Stomach smooth muscle (tissue), 2 donors: ENCODE measurements around the gene CDH1.
"Not testable (repeated sequence)": the region's sequence is repeated elsewhere in the genome, so short reads cannot be mapped to it uniquely, and the experiment has no call there.

Experiments used
- H3K27ac ChIP-seq: one replicate; pipeline ENCODE4 v1.7.0; 2013; ENCODE audit warnings: mild to moderate bottlenecking, low read length, inconsistent platforms
- H3K27me3 ChIP-seq, 2 donors: one replicate each; pipeline ENCODE4 v1.7.0; 2013; ENCODE audit warnings: low read length in 2 of 2; ENCODE audit not compliant: insufficient read depth in 2 of 2, control insufficient read depth in 1 of 2
- H3K36me3 ChIP-seq, 2 donors: one replicate each; pipeline ENCODE4 v1.7.0; 2013; ENCODE audit warnings: low read length in 2 of 2; ENCODE audit not compliant: control insufficient read depth in 2 of 2, insufficient read depth in 2 of 2
- H3K4me1 ChIP-seq: one replicate; pipeline ENCODE4 v1.7.0; 2013; ENCODE audit warnings: low read length; ENCODE audit not compliant: control insufficient read depth, insufficient read depth
- H3K4me3 ChIP-seq, 2 donors: one replicate each; pipeline ENCODE4 v1.7.0; 2013; ENCODE audit warnings: low read length in 2 of 2
- H3K9ac ChIP-seq, 2 donors: one replicate each; pipeline ENCODE4 v1.7.0; 2013; ENCODE audit warnings: low read length in 2 of 2, mild to moderate bottlenecking in 1 of 2
- H3K9me3 ChIP-seq, 2 donors: one replicate each; pipeline ENCODE4 v1.7.0; 2013; ENCODE audit warnings: low read length in 2 of 2; ENCODE audit not compliant: control insufficient read depth in 2 of 2
- donor health status: healthy.
- donor health status: Pancreatic carcinoma.

The CDH1 gene

GRCh38 chr16:68825427-68825826 lies 88.3 kb downstream of the CDH1 start:
- Histone ChIP-seq H3K36me3 (no peaks in the 10 kb centered on the region), H3K9ac (no peak overlapping the region), H3K27me3 (peaks cover 0 to 3% of the 10 kb centered on the region in 2 donors), H3K27ac (no peak overlapping the region), H3K9me3 (peaks cover 0 to 3% of the 10 kb centered on the region in 2 donors), H3K4me1 (no peaks in the 10 kb centered on the region), H3K4me3 (no peak overlapping the region)

DNA sequence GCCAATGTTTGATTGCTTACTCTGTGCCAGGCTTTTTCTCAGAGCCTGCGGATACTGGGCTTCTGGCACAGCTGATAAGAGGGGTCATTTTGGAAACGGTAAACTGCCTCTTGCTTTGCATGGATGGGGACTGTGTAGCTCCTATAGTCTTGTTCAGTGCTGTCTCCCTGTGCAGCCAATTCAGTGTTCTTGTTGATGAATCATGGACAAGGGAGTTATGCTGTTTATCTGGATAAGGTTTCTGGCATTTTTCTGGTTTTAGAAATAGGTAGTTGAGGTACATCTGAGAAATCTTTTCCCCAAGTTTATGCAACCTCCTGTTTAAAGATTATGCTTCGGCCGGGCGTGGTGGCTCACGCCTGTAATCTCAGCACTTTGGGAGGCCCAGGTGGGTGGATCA lies 89.6 kb downstream of the CDH1 start:
- Histone ChIP-seq H3K27ac (no peak overlapping the region), H3K9me3 (peaks cover 0 to 3% of the 10 kb centered on the region in 2 donors), H3K9ac (no peak overlapping the region), H3K4me3 (no peak overlapping the region), H3K4me1 (no peaks in the 10 kb centered on the region), H3K36me3 (no peaks in the 10 kb centered on the region), H3K27me3 (peaks cover 0 to 5% of the 10 kb centered on the region in 2 donors)

- no peak overlapping the region for H3K9ac ChIP-seq
- H3K9me3 ChIP-seq: no peaks in the 10 kb centered on the region
- H3K36me3 ChIP-seq: no peaks in the 10 kb centered on the region
- H3K27ac ChIP-seq: no peak overlapping the region
- peaks cover 0 to 3% of the 10 kb centered on the region in 2 donors for H3K27me3 ChIP-seq
- H3K4me1 ChIP-seq: no peaks in the 10 kb centered on the region
- H3K4me3 ChIP-seq: no peak overlapping the region
Observed at GRCh38 chr16:68833251-68833650, 96.2 kb downstream of the CDH1 start.

- Histone ChIP-seq H3K9ac (no peak overlapping the region), H3K9me3 (no peaks in the 10 kb centered on the region), H3K27me3 (peaks cover 0 to 2% of the 10 kb centered on the region in 2 donors), H3K27ac (no peak overlapping the region), H3K36me3 (no peaks in the 10 kb centered on the region), H3K4me1 (no peaks in the 10 kb centered on the region), H3K4me3 (no peak overlapping the region)
Observed at GRCh38 chr16:68834550-68834949, 97.5 kb downstream of the CDH1 start.

- Histone ChIP-seq H3K27ac (no peak overlapping the region), H3K9ac (no peak overlapping the region), H3K4me3 (no peak overlapping the region), H3K4me1 (no peaks in the 10 kb centered on the region), H3K36me3 (no peaks in the 10 kb centered on the region), H3K9me3 (no peaks in the 10 kb centered on the region), H3K27me3 (no peaks in the 10 kb centered on the region)
Observed at GRCh38 chr16:68835970-68836369, 98.9 kb downstream of the CDH1 start.

- peaks cover 9% of the 10 kb centered on the region for H3K4me1 ChIP-seq
- H3K4me3 ChIP-seq: no peak overlapping the region
- no peaks in the 10 kb centered on the region for H3K9me3 ChIP-seq
- H3K27ac ChIP-seq: no peak overlapping the region
- H3K36me3 ChIP-seq: no peaks in the 10 kb centered on the region
- H3K27me3 ChIP-seq: no peaks in the 10 kb centered on the region
- no peak overlapping the region for H3K9ac ChIP-seq
Observed at GRCh38 chr16:68839831-68840230, 102.7 kb downstream of the CDH1 start.

- peak overlapping the region; percentile 70 for H3K27ac ChIP-seq
- H3K36me3 ChIP-seq, H3K4me1 ChIP-seq, H3K27me3 ChIP-seq, H3K9me3 ChIP-seq: not testable (repeated sequence)
- H3K9ac ChIP-seq: peak overlapping the region; percentile 29 to 93
- H3K4me3 ChIP-seq: peak overlapping the region; percentile 90 to 94
Observed at GRCh38 chr16:68842964-68843481, 105.9 kb downstream of the CDH1 start.

GRCh38 chr16:68843482-68844210 lies 106.6 kb downstream of the CDH1 start, which contains the start of gene TANGO6:
Gene TANGO6, plus strand, starts transcription at chr16:68843531. Its CDS starts 87 bp downstream, at chr16:68843618.
- Histone ChIP-seq H3K36me3 (no peaks in the 10 kb centered on the region), H3K4me3 (peak within 1 kb of the TSS; percentile 90 to 94), H3K27me3 (no peaks in the 10 kb centered on the region), H3K4me1 (peaks cover 9% of the 10 kb centered on the region), H3K9me3 (no peaks in the 10 kb centered on the region), H3K27ac (peak within 1 kb of the TSS; percentile 70), H3K9ac (peak within 1 kb of the TSS; percentile 90 to 93)

- H3K27ac ChIP-seq: peak overlapping the region; percentile 70
- no peaks in the 10 kb centered on the region for H3K27me3 ChIP-seq
- peak overlapping the region; percentile 90 to 93 for H3K9ac ChIP-seq
- no peaks in the 10 kb centered on the region for H3K36me3 ChIP-seq
- no peaks in the 10 kb centered on the region for H3K9me3 ChIP-seq
- peaks cover 9% of the 10 kb centered on the region for H3K4me1 ChIP-seq
- H3K4me3 ChIP-seq: peak overlapping the region; percentile 90 to 94
Observed at GRCh38 chr16:68844211-68844564, 107.1 kb downstream of the CDH1 start.

DNA sequence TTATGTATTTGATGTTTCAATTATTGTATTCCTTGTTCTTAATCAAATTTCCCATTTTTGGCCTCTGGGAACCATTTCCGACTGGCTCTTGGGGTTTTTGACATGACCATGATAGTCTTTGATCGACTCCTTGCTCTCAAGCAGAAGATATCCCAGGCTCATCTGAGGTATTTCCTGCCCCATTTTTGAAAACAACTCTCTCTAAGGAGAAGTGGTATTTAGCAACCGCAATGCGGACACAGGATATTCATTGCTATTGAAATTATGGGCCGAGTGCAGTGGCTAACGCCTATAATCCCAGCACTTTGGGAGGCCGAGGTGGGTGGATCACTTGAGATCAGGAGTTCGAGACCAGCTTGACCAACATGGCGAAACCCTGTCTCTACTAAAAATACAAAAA lies 111.7 kb downstream of the CDH1 start:
- no peak overlapping the region for H3K4me3 ChIP-seq
- no peaks in the 10 kb centered on the region for H3K27me3 ChIP-seq
- no peaks in the 10 kb centered on the region for H3K36me3 ChIP-seq
- no peak overlapping the region for H3K27ac ChIP-seq
- H3K4me1 ChIP-seq: peaks cover 5% of the 10 kb centered on the region
- no peaks in the 10 kb centered on the region for H3K9me3 ChIP-seq
- no peak overlapping the region for H3K9ac ChIP-seq

- Histone ChIP-seq H3K36me3 (no peaks in the 10 kb centered on the region), H3K4me3 (no peak overlapping the region), H3K4me1 (no peaks in the 10 kb centered on the region), H3K27ac (no peak overlapping the region), H3K27me3 (no peaks in the 10 kb centered on the region), H3K9me3 (no peaks in the 10 kb centered on the region), H3K9ac (no peak overlapping the region)
Observed at GRCh38 chr16:68850481-68850880, 113.4 kb downstream of the CDH1 start.
